GM19239 (cell line): Measurements from ENCODE around the gene SH3RF3.

ENCODE experiments used
- DNase-seq: peaks from one replicate; pipeline ENCODE4 v3.0.0; 2011; ENCODE audit warnings: low spot score; ENCODE audit not compliant: insufficient read length
- FAIRE-seq: peaks from 2 replicates; lab custom pipeline; 2011; peaks lifted over from hg19 to GRCh38; lab: Jason Lieb, UNC

Gene SH3RF3

GRCh38 chr2:109448946-109449788 lies 320.2 kb downstream of the SH3RF3 start:
- DNase-seq (no peak), FAIRE-seq (no peak)

- DNase-seq, result no peak
- FAIRE-seq, result no peak
Observed at GRCh38 chr2:109450574-109451273, 321.7 kb downstream of the SH3RF3 start.

- DNase-seq (no peak), FAIRE-seq (no peak)
Observed at GRCh38 chr2:109451671-109452070, 322.7 kb downstream of the SH3RF3 start.

- DNase-seq, result no peak
- FAIRE-seq, result no peak
Observed at GRCh38 chr2:109452318-109453305, 323.6 kb downstream of the SH3RF3 start.

GRCh38 chr2:109453371-109453995 lies 324.5 kb downstream of the SH3RF3 start:
- FAIRE-seq (no peak), DNase-seq (no peak)

- DNase-seq, result no peak
- FAIRE-seq, result no peak
Observed at GRCh38 chr2:109454304-109454703, 325.3 kb downstream of the SH3RF3 start.

GRCh38 chr2:109454765-109455394 lies 325.9 kb downstream of the SH3RF3 start:
- FAIRE-seq, result no peak
- no peak for DNase-seq

GRCh38 chr2:109455731-109456691 lies 327.0 kb downstream of the SH3RF3 start:
- no peak for FAIRE-seq

GRCh38 chr2:109456776-109457175 lies 327.8 kb downstream of the SH3RF3 start:
- no peak for FAIRE-seq
- no peak for DNase-seq

More at GRCh38 chr2:109455731-109456691, 327.0 kb downstream of the SH3RF3 start:
- no peak for DNase-seq

- FAIRE-seq (no peak), DNase-seq (no peak)
Observed at GRCh38 chr2:109457366-109457765, 328.4 kb downstream of the SH3RF3 start.

GRCh38 chr2:109457794-109458193 lies 328.8 kb downstream of the SH3RF3 start:
- FAIRE-seq, result no peak
- no peak for DNase-seq

- FAIRE-seq (no peak), DNase-seq (no peak)
Observed at GRCh38 chr2:109458512-109458911, 329.5 kb downstream of the SH3RF3 start.

GRCh38 chr2:109459485-109459884 lies 330.5 kb downstream of the SH3RF3 start:
- DNase-seq (no peak), FAIRE-seq (no peak)

GRCh38 chr2:109460553-109461324 lies 331.7 kb downstream of the SH3RF3 start:
- no peak for DNase-seq
- FAIRE-seq, result no peak

- no peak for FAIRE-seq
- DNase-seq, result no peak
Observed at GRCh38 chr2:109463236-109463635, 334.2 kb downstream of the SH3RF3 start.

GRCh38 chr2:109463891-109464290 lies 334.9 kb downstream of the SH3RF3 start:
- no peak for FAIRE-seq
- DNase-seq, result no peak
